HL-60/S4 (cell line): Measurements from ENCODE around the gene HAL.

Source experiments
- in situ Hi-C: fragments of 300-500 bp; cut with MboI; formaldehyde crosslinking; loops from 2 replicates; pipeline ENCODE4 v1.14.3; 2022; ENCODE audit warnings: low sequenced_read_pairs

Gene HAL

GRCh38 chr12:95996034-95996658 is at the start of gene HAL:
Gene HAL (minus strand): TSS chr12:95996344. CDS start chr12:95995910, 434 bp downstream.
- in situ Hi-C loops = no loop called here

- in situ Hi-C loops = no loop called here
Observed at GRCh38 chr12:96045566-96045965, 49.4 kb upstream of the HAL start.

DNA sequence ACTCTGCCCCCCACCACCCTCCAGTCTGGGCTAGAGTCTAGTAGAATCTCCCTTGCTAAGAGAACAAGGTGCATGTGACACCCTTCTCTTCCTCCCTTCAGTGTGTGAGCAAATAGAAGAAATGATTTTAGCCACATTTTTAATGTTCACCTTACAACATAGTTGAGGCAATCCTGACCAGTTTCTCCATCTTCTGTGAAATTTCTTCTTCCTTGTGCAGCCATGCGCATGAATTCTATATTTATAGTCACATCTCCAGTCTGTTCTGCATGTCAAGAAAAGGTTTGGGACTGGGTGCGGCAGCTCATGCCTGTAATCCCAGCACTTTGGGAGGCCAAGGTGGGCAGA is 48.8 kb upstream of the HAL start:
- in situ Hi-C loops = no loop called here

- in situ Hi-C loops = no loop called here
Observed at GRCh38 chr12:96044017-96044942, 48.1 kb upstream of the HAL start.

DNA sequence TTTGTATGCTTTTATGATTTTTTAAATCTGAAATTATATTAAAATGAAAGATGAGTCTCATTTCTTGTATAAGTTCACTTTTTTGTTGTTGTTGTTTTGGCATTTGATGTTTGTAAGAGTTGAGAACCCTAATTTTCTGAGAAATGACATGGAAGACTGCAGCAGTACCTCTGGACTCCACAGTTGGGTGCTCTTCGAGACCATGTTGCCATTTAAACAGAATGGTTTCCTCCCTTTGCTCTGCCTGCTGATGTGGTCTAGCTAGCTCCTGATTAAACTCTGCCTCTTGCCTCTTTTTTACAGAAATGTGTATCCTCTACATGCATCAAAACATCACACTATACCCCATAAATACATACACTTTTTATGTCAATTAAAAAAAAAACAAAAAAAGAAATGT is 45.0 kb upstream of the HAL start:
- in situ Hi-C loops = no loop called here

- in situ Hi-C loops = no loop called here
Observed at GRCh38 chr12:96040305-96041133, 44.4 kb upstream of the HAL start.

DNA sequence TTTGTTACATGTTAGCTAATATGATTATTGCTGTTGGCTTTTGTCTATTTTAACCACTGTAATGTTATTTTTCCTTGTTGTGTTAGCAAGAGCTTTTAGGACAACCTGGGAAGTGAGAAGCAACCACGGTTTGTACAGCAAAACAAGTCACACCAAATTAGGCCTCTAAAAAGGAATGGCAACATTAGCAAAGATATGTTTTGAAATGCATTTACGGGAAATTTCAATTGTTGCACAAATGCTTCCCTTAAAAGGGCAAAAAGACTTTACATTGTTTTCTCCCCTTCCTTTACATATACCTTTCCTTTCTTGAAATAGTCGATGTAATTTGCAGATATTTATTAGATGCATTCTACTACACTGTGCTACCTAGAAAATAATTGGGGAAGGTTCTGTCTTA is 43.4 kb upstream of the HAL start:
- in situ Hi-C loops = no loop called here

DNA sequence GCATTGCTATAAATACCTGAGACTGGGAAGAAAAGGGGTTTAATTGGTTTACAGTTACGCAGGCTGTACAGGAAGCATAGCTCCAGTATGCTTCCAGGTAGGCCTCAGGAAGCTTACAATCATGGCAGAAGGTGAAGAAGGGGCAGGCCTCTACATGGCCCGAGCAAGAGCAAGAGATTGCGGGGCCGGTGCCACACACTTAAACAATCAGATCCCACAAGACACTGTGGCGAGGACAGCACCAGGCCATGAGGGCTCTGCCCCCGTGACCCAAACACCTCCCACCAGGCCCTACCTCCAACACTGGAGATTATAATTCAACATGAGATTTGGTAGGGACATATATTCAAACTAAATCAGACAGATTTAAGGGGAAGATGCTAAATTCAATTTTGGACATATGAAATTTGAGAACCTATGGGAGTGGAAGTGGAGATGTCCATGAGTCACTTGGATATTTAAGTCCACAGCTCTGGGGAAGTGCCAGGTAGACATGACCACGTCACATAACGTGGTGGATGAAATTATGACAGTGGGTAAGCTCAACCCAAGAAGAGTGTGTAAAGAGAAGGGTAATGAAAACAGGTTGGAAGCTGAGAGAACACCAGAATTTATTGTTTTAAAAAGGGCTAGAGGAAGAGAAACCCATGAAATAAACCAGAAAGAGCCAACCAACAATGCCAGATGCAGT is 40.8 kb upstream of the HAL start:
- in situ Hi-C loops = no loop called here

GRCh38 chr12:96035283-96036236 is 39.4 kb upstream of the HAL start, which contains the start of gene LTA4H:
Gene LTA4H (minus strand): TSS chr12:96035587. CDS start chr12:96035519, 68 bp downstream.
- in situ Hi-C loops = no loop called here

DNA sequence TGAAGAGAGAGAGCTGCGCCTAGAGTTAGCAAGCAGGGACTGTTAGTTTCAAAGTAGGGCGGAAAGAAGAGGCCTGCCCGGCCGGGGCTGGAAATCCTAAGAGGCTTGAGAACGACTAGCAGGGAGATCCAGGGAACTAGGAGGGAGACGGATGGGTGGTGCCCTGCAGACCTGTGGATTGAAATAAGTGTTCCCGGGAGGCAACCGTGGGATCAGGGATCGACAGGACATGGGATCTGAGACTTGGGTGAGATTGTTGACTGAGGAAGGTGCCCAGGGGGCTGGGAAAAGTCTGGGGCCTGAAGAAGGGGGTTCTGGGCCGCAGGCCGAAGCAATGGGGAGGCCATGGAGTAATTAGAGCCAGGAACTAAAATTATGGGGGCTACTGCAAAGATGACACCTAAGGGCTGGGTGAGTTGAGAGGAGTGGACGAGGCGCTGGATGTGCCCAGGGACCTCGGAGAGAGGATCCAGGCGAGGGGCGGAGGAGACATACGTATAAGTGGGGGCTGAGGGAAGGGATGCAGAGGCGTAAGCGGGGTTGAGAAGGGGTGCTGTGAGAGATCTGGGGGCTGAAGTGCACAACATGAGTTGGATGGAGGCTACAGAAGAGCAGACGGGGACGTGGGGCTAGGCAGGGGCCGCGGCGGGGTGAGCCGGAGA is 38.6 kb upstream of the HAL start:
- in situ Hi-C loops = no loop called here

- in situ Hi-C loops = no loop called here
Observed at GRCh38 chr12:96033549-96034389, 37.6 kb upstream of the HAL start.

DNA sequence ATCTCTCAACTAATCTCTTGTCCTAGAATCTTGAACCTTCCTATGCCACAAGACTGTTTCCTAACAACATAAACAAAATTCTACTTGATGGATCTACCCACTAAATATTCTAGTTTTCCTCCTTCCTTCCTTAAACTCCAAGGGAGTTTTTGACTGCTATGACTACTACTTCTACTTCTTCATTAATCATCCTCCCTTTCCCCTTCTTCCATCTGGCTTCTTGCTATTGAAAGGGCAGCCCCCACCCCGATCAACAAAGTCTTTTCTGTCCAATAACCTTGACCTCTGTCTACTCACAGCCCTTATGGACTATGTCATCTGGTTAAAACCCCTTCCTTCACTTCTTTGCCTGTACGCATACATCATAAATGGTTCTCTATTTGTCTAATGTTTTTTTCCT is 33.7 kb upstream of the HAL start:
- in situ Hi-C loops = no loop called here

DNA sequence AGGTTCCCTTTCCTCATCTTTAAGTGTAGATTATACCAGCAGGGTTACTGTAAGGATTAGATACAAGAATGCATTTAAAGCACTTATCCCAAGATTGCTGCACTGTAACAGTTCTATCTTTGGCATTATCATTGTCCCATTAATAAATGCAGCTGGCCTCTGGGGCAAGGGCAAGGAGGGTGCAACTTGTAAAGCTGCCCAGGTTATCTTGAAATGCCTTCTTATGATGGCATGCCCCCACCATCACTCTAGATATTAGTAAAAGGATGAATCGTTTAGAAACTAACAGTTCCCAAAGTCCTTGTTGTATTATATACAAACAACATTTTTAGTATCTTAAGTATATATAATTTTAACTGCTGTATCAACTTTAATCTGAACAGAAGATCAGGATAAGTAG is 32.4 kb upstream of the HAL start:
- in situ Hi-C loops = no loop called here

- in situ Hi-C loops = no loop called here
Observed at GRCh38 chr12:96026331-96026730, 30.2 kb upstream of the HAL start.

- in situ Hi-C loops = no loop called here
Observed at GRCh38 chr12:96025518-96025917, 29.4 kb upstream of the HAL start.

DNA sequence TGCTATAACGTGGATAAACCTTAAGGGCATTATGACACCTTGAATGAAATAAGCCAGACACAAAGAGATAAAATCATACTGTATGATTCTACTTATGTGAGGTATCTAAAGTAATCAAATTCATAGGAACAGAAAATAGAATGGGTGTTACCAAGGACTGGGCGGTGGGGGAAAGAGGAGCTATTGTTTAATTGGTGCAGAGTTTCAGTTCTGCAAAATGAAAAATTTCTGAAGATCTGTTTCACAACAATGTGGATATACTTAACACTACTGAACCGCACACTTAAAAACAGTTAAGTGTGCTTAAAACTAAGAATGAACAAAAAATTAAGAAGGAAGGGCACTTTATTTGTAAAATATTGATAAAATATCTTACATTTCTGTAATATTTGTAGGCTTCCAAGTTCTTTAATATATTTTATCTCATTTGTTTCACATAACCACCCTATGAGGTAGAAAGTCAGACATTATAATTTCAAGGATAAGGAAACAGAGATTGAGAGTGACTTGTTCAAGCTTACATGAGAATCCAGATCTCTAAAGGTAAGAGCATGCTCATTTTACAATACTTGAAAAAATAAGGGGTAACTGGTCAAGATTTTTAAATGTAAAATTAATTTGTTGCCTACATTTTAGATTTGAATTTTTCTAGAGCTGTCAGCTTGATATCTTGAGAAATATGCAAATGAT is 24.3 kb upstream of the HAL start:
- in situ Hi-C loops = no loop called here

DNA sequence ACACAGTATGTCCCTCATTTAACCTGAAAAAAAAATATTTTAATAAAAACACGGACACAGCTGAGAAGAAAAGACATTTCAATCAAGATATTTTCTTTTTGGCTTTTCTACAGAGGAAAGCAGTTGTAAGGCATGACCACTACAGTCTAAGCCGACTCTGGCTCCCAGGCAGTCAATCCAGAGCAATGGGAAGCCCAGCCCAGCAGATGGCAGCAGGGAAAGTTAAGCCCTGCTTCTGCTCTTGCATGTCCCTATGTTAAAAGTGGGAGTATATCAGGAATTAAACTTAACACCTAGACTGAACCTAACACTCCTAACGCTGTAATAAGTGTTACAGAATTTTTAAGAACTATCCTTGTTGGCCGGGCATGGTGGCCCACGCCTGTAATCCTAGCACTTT is 19.5 kb upstream of the HAL start:
- in situ Hi-C loops = no loop called here
